Dermis microvascular lymphatic vessel endothelial cell (primary cell): ENCODE results near the gene ABO. TPM values are rescaled to one million over a fixed set of nuclear protein-coding genes. Genes with fewer than 3 reads are reported as not detected.
"Not testable (repeated sequence)": the region's sequence is repeated elsewhere in the genome, so short reads cannot be mapped to it uniquely, and the experiment has no call there.

Source experiments
- DNase-seq, 2 donors: peaks; one replicate each; pipeline versions ENCODE4 v3.0.0 to v3.0.0-alpha.2; 2010; ENCODE audit warnings: low read depth in 2 of 2
- total RNA-seq: library from RNA; depleted of rRNA; stranded (reverse); fragments of >200 nt; gene quantifications from 2 replicates; pipeline ENCODE4 v1.2.1, GENCODE V29; 2014

The ABO gene
- total RNA-seq, 1 donor from 2014 or later, result 0.39 TPM

DNA sequence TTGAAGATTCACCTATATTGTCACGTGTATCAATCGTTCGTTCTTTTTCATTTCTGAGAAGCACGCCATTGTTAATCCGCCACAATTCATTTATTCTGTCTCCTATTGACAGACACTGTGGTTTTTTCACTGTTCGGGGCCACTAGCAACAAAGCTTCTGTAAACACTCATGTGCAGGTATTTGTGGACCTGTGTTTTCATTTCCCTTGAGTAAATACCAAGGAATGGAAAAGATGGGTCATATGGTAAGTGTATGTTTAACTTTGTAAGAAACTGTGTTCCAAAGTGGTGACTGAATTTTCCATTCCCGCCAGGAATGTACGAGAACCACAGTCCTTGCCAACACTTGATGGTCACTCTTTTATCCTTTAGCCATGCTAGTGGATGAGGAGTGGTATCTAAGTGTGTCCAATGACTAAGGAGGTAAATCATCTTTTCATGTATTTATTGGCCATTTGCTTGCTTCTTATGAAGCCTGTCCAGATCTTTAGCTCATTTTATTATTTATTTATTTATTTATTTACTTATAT lies 10.7 kb downstream of the ABO start:
- DNase-seq, result no peak

DNA sequence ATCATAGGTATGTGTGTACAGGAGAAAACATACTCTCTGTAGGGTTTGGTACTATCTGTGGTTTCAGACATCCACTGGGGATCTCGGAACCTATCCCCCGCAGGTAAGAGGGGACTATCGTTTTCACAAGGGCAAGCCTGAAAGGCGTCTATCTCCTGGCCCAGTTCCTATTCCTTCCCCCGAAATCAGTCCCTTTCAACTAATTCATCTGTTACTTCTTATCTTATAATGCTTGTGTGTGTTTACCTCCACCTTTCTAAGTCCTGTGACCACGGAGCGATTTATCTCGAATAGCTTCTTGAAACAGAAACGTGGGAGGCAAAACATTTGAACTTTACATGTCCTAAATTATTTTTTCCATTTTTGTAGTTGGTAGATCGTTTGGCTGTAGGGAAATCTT lies 11.4 kb downstream of the ABO start:
- DNase-seq, result no peak

DNA sequence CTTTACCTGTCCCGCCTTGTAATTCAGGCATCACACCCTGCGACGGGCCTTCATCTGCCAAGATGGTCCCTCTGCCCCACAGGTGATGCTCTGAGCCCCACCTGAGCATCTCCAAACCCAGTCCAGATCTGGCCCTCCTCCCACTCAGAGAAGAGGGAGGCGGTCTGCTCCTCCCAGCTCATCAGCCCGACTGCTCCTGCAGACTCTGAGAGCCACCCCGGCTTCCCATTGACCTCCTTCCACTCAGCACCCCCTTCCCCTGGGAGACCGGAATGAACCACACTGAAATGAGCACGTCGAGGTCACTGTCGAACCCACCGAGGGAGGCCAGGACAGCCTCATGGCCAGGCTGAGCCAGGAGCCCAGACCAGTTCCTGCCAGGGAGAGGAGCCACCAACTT lies 12.8 kb downstream of the ABO start:
- DNase-seq, result no peak

DNA sequence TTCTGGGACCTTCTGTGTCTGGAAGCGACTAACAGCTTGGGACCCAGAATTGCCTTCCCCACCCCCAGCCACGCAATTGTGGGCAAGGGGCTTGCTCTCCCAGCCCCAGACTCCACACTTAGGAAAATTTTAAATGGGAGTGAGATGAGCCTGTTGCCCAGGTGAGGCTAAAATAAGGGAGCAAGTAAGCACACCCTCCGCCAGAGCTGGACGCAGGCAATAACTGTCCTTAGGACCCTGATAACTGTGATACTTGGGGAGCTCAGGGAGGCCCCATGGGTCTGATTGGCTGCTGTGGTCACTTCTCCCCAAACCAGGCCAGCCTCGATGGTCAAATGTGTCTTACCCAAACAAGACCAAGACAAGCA lies 13.3 kb downstream of the ABO start:
- no peak for DNase-seq

DNA sequence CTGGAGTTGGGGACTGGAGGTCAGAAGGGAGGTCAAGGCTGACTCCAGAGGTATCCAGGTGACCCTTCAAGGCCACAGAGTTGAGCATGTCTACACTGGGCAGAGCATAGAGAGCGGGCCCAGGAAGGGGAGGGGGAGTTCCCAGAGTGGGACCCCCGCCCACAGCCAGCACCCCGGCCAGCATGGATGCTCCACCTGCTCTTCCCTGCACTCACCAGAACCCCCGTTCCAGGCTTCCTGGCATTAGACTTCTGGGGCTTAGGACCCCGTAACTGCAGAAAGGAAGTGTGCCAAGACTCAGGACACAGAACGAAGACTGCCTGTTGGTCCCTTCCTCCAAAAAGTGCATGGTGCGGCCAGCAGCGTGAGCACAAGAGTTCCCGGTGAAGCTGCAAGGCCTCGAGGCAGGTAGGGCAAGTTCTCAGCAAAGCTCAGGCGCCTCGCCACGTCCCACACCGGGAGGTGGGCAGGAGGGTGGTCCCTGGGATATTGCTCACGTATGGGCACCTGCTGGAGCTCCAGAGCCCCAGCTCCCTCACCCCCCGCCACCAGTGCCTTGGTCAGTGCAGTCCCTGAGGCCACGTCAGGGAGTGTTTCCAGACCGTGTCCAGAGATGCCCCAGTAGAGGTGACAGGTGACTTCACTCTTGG lies 13.8 kb downstream of the ABO start:
- no peak for DNase-seq

DNA sequence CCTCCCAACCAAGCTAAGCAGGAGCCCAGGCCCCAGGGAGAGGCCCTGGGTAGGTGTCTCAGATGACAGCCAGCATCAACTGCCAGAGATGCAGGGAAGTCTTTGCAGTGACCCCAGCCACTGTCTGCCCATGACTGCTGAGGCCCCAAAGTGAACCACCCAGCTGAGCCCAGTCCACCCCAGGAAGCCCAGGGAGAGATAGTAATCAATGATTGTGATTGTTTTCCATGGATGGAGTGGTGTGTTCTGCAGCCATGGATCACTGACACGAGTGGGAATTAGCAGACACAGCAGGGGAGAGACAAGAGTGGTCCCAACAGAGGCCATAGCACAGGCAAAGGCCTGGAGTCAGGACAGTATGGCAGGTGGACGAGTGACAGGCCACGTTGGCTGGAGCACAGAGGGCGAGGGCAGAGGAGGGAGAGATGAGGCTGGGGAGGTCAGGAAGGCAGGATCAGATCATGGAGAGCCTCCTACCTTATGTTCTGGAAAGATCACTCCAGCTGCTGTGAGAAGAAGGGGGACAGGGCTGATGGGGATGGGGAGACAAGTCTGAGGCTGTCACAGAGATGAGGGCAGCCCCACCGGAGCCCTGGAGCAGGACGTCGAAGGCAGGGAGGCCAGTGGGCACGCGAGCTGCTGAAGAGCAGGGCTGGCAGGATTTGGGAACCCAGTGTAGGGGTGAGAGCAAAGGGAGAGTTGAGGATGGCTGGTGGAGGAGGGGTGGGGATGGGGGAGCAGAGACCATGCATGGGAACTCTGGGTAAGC lies 14.5 kb downstream of the ABO start:
- DNase-seq, result no peak

DNA sequence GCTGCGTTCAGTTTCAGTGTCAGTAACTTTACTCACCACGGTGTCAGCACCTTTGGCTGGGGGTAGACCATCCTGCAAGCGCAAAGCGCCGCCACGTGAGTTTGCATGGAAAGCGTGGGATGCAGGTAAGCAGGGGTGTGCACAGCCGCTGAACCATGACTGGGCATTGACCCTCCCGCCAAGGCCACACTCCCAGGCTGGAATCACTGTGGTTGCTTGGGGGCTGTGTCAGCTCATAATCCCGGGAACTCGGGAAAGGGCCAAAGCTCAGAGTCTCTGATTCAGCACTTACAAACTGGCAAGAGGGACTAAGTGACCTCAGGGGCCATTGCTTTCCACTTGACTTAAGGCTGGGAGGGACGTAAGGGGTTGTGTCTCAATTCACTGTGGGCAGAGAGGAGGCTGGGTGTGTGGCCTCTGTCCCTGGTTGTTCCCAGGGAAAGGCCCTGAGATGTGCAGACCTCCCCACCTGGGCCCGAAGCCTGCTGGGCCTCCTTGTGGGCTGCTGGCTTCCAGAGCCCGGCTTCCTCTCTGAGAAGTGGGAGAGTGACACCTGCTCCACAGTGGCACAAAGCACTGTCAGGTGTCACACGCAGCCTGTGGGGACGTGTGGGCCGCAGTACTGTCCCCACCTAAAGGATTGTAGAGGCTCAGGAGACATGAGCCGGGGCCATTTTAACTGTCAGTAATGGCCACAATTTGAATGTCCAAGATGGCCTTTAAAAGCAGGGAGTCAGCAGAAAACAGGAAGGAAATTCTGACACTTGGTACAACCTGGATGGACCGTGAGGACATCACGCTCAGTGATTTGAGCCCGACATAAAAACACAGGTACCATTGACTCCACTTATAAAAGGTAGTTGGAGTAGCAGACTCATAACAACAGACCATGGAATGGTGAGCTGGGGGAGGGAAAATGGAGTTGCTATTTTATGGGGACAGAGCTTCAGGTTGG lies 16.7 kb downstream of the ABO start:
- DNase-seq, result no peak

DNA sequence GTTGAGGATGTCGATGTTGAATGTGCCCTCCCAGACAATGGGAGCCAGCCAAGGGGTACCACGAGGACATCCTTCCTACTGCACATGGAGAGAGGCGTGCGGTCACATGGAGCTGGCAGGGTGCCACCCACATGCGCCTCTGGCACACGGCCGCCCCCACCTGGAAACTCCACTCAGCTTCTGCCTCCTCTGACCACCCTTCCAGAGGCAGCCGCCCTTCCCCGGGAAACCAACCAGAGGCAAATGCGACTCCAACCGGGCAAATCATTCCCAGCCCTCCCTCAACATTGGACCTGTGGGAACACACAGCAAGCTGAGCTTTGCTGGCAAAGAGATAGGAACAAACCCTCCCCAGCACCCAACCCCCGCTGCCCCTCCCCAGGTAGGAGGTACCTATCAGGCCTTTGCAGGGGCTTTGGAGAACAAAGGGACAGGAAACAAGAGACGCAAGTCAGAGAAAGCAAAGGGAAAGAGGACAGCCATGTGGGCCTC lies 17.5 kb downstream of the ABO start:
- DNase-seq, result peak; percentile 19 to 86

DNA sequence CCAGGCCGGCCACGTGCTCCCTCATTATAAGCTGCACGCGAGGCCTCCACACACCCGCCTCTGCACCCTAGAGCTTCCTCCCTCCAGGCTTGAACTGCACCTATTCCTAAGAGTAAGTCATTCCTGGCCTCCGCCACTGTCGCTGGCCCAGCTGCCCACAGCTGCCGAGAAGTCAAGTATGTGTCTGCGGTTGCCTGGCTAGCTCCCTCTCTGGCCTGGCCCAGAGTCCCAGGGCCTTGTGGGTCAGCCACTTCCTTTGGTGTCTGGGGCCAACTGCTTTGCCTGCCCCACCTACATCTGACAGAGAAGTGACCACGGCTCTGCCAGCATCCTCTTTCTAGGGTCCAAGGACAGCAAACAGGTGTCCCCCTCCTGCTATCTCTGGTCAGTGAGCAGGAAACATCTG lies 18.3 kb downstream of the ABO start:
- DNase-seq, result peak in 1 of 2 donors; percentile 75

DNA sequence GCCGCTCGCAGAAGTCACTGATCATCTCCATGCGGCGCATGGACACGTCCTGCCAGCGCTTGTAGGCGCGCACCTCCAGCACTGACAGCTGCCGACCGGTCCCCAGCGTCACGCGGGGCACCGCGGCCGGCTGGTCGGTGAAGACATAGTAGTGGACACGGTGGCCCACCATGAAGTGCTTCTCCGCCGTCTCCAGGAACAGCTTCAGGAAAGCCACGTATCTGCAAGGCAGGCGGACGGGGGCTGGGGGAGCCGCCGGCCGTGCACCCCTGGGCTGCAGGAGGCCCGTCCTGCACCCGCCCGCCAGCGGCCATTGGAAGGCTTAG lies 18.9 kb downstream of the ABO start:
- DNase-seq, result no peak

DNA sequence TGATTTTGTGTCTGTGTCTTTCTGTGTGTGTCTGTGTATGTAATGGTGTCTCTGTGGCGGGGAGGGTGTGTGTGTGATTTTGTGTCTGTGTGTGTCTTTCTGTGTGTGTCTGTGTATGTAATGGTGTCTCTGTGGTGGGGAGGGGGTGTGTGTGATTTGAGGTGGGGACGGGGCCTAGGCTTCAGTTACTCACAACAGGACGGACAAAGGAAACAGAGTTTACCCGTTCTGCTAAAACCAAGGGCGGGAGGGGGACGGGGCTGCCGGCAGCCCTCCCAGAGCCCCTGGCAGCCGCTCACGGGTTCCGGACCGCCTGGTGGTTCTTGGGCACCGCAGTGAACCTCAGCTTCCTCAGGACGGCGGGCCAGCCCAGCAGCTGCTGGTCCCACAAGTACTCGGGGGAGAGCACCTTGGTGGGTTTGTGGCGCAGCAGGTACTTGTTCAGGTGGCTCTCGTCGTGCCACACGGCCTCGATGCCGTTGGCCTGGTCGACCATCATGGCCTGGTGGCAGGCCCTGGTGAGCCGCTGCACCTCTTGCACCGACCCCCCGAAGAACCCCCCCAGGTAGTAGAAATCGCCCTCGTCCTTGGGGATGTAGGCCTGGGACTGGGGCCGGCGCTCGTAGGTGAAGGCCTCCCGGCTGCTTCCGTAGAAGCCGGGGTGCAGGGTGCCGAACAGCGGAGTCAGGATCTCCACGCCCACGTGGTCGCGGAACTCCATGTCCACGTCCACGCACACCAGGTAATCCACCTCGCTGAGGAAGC lies 19.4 kb downstream of the ABO start:
- no peak for DNase-seq

DNA sequence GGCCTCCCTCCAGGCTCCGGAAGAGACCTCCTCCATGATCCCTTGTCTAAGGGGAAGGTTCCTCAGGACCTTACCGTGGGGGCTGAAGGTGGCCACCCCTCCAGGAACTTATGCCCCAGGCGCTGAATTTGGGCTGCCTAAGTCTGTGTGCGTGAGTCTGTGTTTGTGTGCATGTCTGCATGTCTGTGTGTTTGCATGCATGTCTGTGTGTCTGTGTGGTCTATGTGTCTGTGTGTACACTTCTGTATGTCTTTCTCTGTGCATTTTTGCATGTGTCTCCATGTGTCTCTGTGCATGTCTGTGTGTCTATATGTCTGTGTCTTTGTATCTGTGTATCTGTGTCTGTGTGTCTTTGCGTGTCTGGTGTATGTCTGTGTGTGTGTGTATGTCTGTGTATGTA lies 20.5 kb downstream of the ABO start:
- no peak for DNase-seq

DNA sequence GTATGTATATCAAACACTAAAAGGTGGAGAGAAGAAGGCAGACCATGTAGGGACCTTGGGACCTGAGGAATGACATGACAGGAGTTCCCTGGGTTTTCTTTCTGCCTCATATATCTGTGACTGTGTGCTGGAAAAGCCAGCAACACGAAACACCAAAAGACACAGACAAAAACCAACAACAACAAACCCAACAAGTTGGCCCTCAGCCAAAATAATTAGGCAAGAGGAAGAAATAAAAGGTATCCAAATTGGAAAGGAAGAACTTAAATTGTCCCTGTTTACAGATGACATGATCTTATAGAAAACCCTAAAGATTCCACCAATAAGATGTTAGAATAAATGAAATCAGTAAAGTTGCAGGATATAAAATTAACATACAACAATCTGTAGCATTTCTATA lies 21.7 kb downstream of the ABO start:
- DNase-seq, result no peak

DNA sequence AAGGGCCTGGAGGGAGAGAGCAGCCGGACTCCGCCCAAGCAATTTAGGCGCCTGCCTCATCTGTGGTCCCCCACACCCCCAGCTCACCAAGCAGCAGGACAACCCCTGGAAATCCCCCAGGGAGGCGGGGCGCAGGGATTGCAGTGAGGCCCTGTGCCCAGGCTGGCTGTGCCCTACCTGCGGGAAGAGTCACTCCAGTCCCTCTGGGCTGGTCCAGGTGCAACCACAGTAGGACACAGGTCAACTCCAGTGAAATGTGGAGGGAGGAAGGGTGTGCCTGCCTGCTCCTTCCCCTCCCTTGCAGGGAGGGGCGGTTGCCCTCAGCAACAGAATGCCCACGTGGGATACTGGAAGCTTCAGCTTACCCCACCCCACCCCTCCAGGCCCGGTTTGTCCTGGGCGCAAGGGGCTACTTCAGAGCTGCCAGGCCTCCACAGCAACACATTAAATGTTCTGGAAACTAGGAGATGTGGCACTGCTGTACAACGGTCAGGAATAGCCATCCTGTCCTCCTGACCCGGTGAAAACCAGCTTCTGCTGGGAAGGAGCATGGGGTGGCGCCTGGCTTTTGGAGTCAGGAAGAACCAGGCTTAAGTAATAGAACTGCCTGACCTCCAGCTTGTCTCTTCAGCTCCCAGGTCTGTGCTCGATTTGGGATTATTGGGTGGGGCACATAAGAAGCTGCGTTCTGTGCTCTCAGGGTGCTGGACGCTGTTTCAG lies 22.5 kb downstream of the ABO start:
- no peak for DNase-seq

DNA sequence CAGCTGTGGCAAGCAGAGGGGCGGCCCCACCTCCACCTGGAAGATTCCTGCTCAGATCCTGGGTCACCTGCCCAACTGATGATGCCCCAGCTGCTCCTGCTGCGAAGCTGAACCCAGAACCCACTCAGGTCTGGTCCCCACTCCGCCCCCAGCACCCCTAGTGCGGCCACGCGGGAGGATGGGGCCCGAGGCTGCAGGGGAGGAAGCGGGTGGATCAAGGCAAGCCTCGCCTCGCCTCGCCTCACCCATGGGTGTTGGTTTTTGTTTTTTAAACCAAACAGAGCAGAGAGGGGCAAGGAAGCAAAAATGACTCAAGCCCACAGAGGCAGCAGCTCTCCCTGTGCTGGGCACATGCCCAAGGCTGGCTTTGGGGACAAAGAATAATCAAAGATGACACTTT lies 23.2 kb downstream of the ABO start:
- DNase-seq, result no peak

DNA sequence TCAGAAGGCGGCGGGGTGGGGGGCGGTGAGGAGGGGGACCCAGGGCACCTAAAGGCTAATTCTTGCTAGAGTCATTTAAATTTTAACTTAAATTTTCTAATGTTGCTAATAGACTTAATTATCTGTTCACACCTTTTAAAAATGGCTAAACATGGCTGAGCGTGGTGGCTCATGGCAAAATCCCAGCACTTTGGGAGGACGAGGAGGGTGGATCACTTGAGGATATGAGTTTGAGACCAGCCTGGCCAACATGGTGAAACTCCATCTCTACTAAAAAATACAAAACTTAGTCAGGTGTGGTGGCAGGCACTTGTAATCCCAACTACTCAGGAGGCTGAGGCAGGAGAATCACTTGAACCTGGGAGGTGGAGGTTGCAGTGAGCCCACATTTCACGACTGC lies 23.8 kb downstream of the ABO start:
- DNase-seq, result not testable (repeated sequence)

DNA sequence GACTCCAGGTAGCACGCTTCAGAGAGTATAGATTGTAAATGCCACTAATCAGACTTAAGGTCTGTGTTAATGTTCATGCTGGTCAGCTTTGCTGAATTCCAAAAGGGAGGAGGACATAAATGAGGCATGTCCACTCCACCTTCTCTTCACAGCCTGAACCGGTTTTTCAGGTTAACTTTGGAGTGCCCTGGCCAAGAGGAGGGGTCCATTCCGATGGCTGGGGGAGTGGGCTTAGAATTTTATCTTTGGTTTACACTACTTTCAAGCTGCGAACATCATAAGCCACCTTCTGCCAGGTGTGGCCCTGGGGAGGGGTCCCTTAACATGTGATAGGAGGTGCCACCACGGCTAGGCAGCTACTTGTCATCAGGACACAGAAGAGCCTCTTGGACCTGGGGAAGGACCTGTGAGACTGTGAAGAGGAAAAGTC lies 24.2 kb downstream of the ABO start:
- DNase-seq, result no peak

DNA sequence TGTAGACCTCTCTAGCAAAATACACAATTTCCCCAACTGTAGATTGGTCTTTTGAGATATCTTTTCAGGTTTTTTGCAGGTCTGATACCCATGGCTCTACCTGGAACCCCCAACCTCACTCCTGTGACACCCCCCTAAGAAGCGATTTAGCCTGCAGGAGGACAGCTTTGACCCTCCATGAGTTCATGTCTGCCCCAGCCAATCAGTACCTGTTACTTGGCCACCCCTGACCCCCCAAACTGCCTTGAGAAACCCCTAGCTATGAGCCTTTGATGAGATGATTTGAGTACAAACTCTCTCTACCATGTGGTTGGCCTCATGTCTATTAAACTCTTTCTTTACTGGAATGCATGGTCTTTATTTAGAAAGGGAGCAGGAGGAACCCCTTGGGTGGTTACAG lies 25.7 kb downstream of the ABO start:
- DNase-seq, result no peak

DNA sequence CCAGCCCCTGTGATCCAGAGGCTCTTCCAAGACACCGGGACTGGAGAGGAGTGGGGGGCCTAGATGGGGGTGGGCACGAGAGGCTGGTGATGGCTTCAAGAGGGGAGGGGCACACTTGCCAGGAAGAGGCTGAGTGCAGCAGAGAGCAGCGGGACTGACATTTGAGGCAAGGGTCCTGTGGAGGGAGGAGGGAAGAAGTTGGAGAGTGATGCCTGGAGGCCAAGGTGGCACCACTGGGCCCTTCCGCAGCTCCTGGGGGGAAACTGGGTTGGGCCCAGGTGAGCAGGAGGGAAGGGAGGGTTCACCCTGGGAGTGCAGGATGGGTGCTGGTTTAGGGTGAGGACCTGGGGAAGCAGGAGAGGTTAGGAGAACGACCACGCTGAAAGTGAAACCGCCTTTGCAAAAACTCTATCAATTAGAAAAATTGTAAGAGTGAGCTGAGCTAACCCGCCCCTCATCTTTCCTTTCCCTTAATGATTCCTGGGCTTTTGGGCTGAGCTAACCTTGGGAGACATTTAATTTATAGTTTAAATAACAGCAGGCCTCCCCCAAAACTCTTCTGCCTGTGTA lies 26.2 kb downstream of the ABO start:
- DNase-seq, result no peak

DNA sequence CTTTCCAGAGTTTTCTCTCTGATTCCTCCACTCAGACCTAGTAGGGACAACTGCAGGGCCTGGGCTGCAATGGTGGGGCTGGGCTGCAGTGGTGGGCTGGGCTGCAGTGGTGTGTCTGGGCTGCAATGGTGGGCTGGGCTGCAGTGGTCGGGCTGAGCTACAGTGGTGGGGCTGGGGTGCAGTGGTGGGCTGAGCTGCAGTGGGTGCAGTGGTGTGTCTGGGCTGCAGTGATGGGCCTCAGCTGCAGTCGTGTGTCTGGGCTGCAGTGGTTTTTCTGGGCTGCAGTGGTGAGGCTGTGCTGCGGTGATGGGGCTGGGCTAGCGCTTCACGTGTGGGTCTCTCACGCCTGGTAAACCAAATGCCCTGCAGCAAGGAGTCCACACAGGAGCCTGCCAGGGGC lies 27.4 kb downstream of the ABO start:
- no peak for DNase-seq
